HepG2 (cell line): Measurements from ENCODE around the gene BPIFB6. TPM values are rescaled to one million over a fixed set of nuclear protein-coding genes. Genes with fewer than 3 reads are reported as not detected.
A peak's percentile ranks its signal among the peaks of the same experiment; 100 is the strongest.

Source experiments
- ADNP ChIP-seq: sonication (generic); formaldehyde crosslinking; IDR thresholded peaks from 2 replicates; pipeline ENCODE4 v1.4.0; 2020; ENCODE audit warnings: missing genetic modification reagents
- AGO2 ChIP-seq: fragments of 200-400 bp; formaldehyde crosslinking; optimal IDR thresholded peaks from 2 replicates; pipeline ENCODE3; 2017; ENCODE audit warnings: mild to moderate bottlenecking, low read depth, low read length, moderate library complexity
- ATM ChIP-seq: fragments of 450-650 bp; IDR thresholded peaks from 2 replicates; pipeline ENCODE4 v1.7.1; 2017; ENCODE audit warnings: mild to moderate bottlenecking, borderline replicate concordance
- CREM ChIP-seq, 2 experiments: sonication (generic) in 1 of 2; formaldehyde crosslinking in 1 of 2; IDR thresholded peaks; 2 replicates each; pipeline versions ENCODE4 v1.4.0 to v1.6.1; 2016 to 2020; ENCODE audit warnings: antibody characterized with exemption in 1 of 2, mild to moderate bottlenecking in 1 of 2, missing genetic modification reagents in 1 of 2
- GZF1 ChIP-seq: sonication (generic); formaldehyde crosslinking; IDR thresholded peaks from 2 replicates; pipeline ENCODE4 v1.5.1; 2020; ENCODE audit warnings: mild to moderate bottlenecking, missing genetic modification reagents
- KAT2B ChIP-seq: fragments of 150-350 bp; IDR thresholded peaks from 2 replicates; pipeline ENCODE4 v1.6.1; 2014; ENCODE audit warnings: low read depth, low read length, borderline replicate concordance
- MZF1 ChIP-seq: sonication (generic); formaldehyde crosslinking; IDR thresholded peaks from 2 replicates; pipeline ENCODE4 v1.8.1; 2023; ENCODE audit warnings: mild to moderate bottlenecking, missing genetic modification reagents, borderline replicate concordance
- NFE2L2 ChIP-seq: fragments of 150-350 bp; IDR thresholded peaks from 2 replicates; pipeline ENCODE4 v1.6.1; 2014; ENCODE audit warnings: low read length
- NR1H2 ChIP-seq: sonication (generic); formaldehyde crosslinking; IDR thresholded peaks from 2 replicates; pipeline ENCODE4 v1.8.1; 2022; ENCODE audit warnings: low read depth, missing genetic modification reagents, borderline replicate concordance
- REPIN1 ChIP-seq: sonication (generic); formaldehyde crosslinking; IDR thresholded peaks from 2 replicates; pipeline ENCODE4 v1.8.0; 2022; ENCODE audit warnings: missing genetic modification reagents, low read depth, mild to moderate bottlenecking, borderline replicate concordance
- RFX3 ChIP-seq: IDR thresholded peaks from 2 replicates; pipeline ENCODE4 v1.6.1; 2016; ENCODE audit warnings: missing biosample characterization, missing genetic modification reagents
- SMAD9 ChIP-seq: sonication (generic); formaldehyde crosslinking; IDR thresholded peaks from 2 replicates; pipeline ENCODE4 v1.5.1; 2020; ENCODE audit warnings: mild to moderate bottlenecking, missing genetic modification reagents
- SNAPC4 ChIP-seq: sonication (generic); formaldehyde crosslinking; IDR thresholded peaks from 2 replicates; pipeline ENCODE4 v1.4.0; 2020; ENCODE audit warnings: mild to moderate bottlenecking, missing genetic modification reagents
- SP140L ChIP-seq: sonication (generic); formaldehyde crosslinking; IDR thresholded peaks from 2 replicates; pipeline ENCODE4 v1.4.0; 2020; ENCODE audit warnings: missing genetic modification reagents, borderline replicate concordance
- SP2 ChIP-seq: sonication (generic); formaldehyde crosslinking; IDR thresholded peaks from 2 replicates; pipeline ENCODE4 v1.5.1; 2020; ENCODE audit warnings: mild to moderate bottlenecking, missing genetic modification reagents
- SRY ChIP-seq: sonication (generic); formaldehyde crosslinking; IDR thresholded peaks from 2 replicates; pipeline ENCODE4 v1.8.0; 2022; ENCODE audit warnings: mild to moderate bottlenecking, missing genetic modification reagents
- ZNF138 ChIP-seq: sonication (generic); formaldehyde crosslinking; IDR thresholded peaks from 2 replicates; pipeline ENCODE4 v1.5.0; 2020; ENCODE audit warnings: mild to moderate bottlenecking, low read depth, missing genetic modification reagents
- ZNF282 ChIP-seq: fragments of 450-650 bp; IDR thresholded peaks from 2 replicates; pipeline ENCODE4 v1.6.1; 2018; ENCODE audit not compliant: partially characterized antibody
- ZNF30 ChIP-seq: sonication (generic); formaldehyde crosslinking; IDR thresholded peaks from 2 replicates; pipeline ENCODE4 v1.5.0; 2020; ENCODE audit warnings: mild to moderate bottlenecking, missing genetic modification reagents
- ZNF556 ChIP-seq: sonication (generic); formaldehyde crosslinking; IDR thresholded peaks from 2 replicates; pipeline ENCODE4 v1.4.0; 2020; ENCODE audit warnings: mild to moderate bottlenecking, missing genetic modification reagents, borderline replicate concordance
- ZNF567 ChIP-seq: sonication (generic); formaldehyde crosslinking; IDR thresholded peaks from 2 replicates; pipeline ENCODE4 v1.8.1; 2023; ENCODE audit warnings: mild to moderate bottlenecking, missing genetic modification reagents, borderline replicate concordance
- polyA plus RNA-seq, 8 experiments: library from polyadenylated mRNA; depleted of rRNA in 3 of 8; stranded (reverse) in 7 of 8; unstranded in 1 of 8; fragments of >200 nt; fragmentation: Illumina TruSeq in 4 of 8; extraction: Trizol in 4 of 8; gene quantifications; 2 replicates each; pipeline versions ENCODE4 v1.2.1 to v1.2.3, GENCODE V29; 2011 to 2016; ENCODE audit warnings: low read depth in 4 of 8, missing spikeins in 1 of 8, mixed read lengths in 1 of 8; ENCODE audit not compliant: insufficient read depth in 1 of 8
- total RNA-seq, 5 experiments: library from RNA; depleted of rRNA; stranded (reverse); fragments of >200 nt; fragmentation: Illumina TruSeq; extraction: Trizol; gene quantifications; 2 replicates each; pipeline ENCODE4 v1.2.3, GENCODE V29; 2016; ENCODE audit warnings: low read depth in 1 of 5
- TF ChIP-seq, protein P1 (sequence below): sonication (generic); formaldehyde crosslinking; IDR thresholded peaks from 2 replicates; pipeline ENCODE4 v1.4.0; 2020; ENCODE audit warnings: missing genetic modification reagents, mild to moderate bottlenecking, borderline replicate concordance

Gene BPIFB6
- total and polyA plus RNA-seq, 2 of the 13 experiments (the other 11 are each of a cell fraction or from before 2014, with no cell fraction given), result 0.13 to 1.7 TPM

DNA sequence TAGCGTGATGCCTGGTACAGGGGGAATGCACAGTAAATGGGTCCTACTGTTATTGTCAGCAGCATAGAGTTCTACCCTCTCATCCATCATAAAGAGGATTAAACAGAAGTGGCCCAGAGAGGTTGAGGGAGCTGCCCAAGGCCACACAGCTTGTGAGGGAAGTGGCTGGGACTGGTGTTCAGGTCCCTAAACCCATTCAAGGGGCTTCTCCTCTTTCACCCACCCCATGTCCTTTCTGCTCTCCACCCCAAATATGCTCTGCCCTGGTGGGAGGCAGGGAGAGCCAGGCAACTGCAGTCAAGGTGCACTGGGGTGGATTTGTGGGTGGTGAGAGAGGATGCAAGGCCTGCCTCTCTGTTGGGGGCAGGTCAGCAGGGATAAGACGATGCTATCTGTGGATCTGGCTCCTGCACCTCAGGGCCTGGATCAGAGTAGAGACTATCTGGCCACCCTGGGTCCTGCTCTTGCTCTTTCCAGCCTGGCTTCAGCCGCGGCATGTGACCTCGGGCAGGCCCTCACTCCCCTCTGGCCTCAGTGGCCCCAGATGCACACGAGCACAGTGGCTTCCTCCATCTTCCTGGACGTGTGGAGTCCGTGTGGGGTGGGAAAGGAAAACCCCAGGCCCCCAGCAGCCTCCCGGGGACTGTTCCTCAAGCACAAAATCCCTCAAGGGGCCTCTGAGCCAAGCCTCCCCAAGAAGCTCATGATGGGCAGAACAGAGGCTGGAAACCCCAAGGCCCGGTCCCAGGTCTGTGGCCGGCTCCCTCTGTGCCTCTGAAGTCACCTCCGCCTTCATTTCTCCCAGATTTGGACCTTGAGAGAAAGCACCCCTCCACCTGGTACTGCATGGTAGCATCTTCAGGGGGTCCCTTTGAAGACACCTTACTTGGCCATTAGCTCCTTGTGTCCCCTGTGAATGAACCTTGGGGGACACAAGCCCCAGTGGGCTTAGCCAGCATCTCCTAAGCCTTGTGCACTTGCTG is 3.4 kb upstream of the BPIFB6 start (continued):
- TF ChIP-seq, protein P1, sequence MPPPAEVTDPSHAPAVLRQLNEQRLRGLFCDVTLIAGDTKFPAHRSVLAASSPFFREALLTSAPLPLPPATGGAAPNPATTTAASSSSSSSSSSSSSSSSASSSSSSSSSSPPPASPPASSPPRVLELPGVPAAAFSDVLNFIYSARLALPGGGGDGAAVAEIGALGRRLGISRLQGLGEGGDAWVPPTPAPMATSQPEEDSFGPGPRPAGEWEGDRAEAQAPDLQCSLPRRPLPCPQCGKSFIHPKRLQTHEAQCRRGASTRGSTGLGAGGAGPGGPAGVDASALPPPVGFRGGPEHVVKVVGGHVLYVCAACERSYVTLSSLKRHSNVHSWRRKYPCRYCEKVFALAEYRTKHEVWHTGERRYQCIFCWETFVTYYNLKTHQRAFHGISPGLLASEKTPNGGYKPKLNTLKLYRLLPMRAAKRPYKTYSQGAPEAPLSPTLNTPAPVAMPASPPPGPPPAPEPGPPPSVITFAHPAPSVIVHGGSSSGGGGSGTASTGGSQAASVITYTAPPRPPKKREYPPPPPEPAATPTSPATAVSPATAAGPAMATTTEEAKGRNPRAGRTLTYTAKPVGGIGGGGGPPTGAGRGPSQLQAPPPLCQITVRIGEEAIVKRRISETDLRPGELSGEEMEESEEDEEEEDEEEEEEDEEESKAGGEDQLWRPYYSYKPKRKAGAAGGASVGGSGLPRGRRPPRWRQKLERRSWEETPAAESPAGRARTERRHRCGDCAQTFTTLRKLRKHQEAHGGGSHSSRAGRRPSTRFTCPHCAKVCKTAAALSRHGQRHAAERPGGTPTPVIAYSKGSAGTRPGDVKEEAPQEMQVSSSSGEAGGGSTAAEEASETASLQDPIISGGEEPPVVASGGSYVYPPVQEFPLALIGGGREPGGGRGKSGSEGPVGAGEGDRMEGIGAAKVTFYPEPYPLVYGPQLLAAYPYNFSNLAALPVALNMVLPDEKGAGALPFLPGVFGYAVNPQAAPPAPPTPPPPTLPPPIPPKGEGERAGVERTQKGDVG (CRISPR knock-in tag), result no peak
- TF ChIP-seq SRY (0 out of 2 replicates have a peak, but pooled peaks have one; percentile 29), ZNF282 (no peak), ZNF138 (CRISPR knock-in tag) (no peak), REPIN1 (CRISPR knock-in tag) (no peak), NFE2L2 (no peak), SP140L (CRISPR knock-in tag) (no peak), ZNF567 (no peak), SP2 (CRISPR knock-in tag) (0 out of 2 replicates have a peak, but pooled peaks have one; percentile 21), KAT2B (no peak), ATM (no peak), SMAD9 (no peak), SNAPC4 (CRISPR knock-in tag) (no peak), ZNF556 (CRISPR knock-in tag) (no peak), CREM (IDR thresholded peaks at IDR 0.05) (no peak), CREM (CRISPR knock-in tag; IDR thresholded peaks at IDR 0.05) (no peak), RFX3 (CRISPR knock-in tag) (no peak), MZF1 (CRISPR knock-in tag) (no peak), AGO2 (peak; percentile 97), ZNF30 (CRISPR knock-in tag) (no peak), ADNP (CRISPR knock-in tag) (no peak), NR1H2 (CRISPR knock-in tag) (peak; percentile 65; the same call in 1 of the 2 replicates), GZF1 (no peak)
